ENCODE measurements around the gene CDCA4.
A peak's percentile ranks its signal among the peaks of the same experiment; 100 is the strongest.

CDCA4 gene

GRCh38 chr14:105020815-105021655 is at the start of gene CDCA4:
Gene CDCA4 (minus strand): TSS chr14:105021083. CDS start chr14:105011929, 9,154 bp downstream.
- TF ChIP-seq ZNF274 (IDR thresholded peaks at IDR 0.05; ENCODE audit: low read depth, low read length) = no peak
- H3K4me3 ChIP-seq (ENCODE audit: low read length) = peak within 1 kb of the TSS; percentile 92

GRCh38 chr14:105069871-105070759 is 49.2 kb upstream of the CDCA4 start:
- TF ChIP-seq ZNF274 (IDR thresholded peaks at IDR 0.05; ENCODE audit: low read depth, low read length) = no peak
- peak overlapping the region; percentile 4; the same call in 1 of the 2 replicates for H3K4me3 ChIP-seq (ENCODE audit: low read length)

GRCh38 chr14:105069522-105069870 is 48.6 kb upstream of the CDCA4 start:
- no peak for TF ChIP-seq ZNF274 (IDR thresholded peaks at IDR 0.05; ENCODE audit: low read depth, low read length)
- no peak overlapping the region for H3K4me3 ChIP-seq (ENCODE audit: low read length)

DNA sequence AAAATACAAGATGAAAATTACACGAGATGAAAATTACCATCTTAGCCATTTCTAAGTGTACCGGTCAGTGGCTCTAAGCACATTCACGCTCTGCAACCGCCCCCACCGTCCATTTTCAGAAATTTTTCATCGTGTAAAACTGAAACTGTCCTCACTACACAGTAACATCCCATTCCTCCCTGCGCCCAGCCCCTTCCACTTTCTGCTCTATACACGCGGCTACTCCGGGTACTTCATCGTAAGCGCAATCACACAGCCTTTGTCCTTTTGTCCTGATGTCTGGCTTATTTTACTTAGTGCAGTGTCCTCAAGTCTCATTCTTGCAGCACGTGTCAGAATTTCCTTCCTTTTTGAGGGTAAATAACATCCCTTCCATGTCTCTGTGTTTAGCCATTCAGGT is 47.9 kb upstream of the CDCA4 start:
- no peak overlapping the region for H3K4me3 ChIP-seq (ENCODE audit: low read length)
- TF ChIP-seq ZNF274 (IDR thresholded peaks at IDR 0.05; ENCODE audit: low read depth, low read length) = no peak

GRCh38 chr14:105067969-105068301 is 47.1 kb upstream of the CDCA4 start:
- no peak for TF ChIP-seq ZNF274 (IDR thresholded peaks at IDR 0.05; ENCODE audit: low read depth, low read length)

DNA sequence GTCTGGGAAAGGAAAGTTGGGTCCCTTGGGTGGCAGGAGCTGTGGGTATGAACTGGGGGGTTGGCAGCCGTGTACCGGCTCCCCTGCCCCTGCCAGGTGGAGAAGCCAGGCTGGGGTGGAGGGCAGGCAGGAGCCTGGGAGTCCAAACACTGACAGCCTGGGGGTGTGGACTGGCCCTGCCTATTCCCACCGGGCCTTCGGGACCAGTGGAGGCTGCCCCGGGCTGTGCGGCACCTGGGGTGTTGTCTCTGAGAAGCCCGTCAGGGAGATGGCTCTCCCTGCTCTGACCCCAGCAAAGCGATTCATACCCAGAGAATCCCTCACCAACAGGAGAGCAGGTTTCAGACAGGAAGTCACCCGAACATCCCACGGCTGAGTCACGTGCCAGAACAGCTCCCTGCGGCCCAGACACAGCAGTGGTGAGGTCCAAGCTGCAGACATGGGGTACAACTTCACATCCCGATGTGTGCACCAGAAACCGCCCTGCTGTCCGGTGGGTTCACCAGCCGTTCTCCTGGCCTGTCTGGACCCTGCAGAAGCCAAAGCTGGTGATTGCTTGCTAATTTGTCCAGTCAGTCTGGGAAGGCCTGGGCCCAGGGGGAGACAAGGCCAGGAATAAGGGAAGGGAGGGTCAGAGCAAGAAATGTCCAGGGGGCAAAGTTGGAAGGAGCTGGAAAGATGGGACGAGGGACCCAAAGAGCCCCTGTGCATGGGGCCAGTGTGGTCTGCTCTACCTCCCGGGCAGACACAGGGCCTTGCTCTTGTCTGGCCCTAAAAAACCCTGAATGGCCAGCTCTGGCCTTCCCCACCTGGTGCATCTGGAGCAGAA is 46.5 kb upstream of the CDCA4 start:
- H3K4me3 ChIP-seq (ENCODE audit: low read length) = no peak overlapping the region
- no peak for TF ChIP-seq ZNF274 (IDR thresholded peaks at IDR 0.05; ENCODE audit: low read depth, low read length)

More at GRCh38 chr14:105067969-105068301, 47.1 kb upstream of the CDCA4 start:
- no peak overlapping the region for H3K4me3 ChIP-seq (ENCODE audit: low read length)

GRCh38 chr14:105066240-105067071 is 45.6 kb upstream of the CDCA4 start:
- H3K4me3 ChIP-seq (ENCODE audit: low read length) = peak overlapping the region; percentile 85; the same call in 1 of the 2 replicates
- no peak for TF ChIP-seq ZNF274 (IDR thresholded peaks at IDR 0.05; ENCODE audit: low read depth, low read length)

- H3K4me3 ChIP-seq (ENCODE audit: low read length) = peak within 1 kb of the TSS; percentile 85
- no peak for TF ChIP-seq ZNF274 (IDR thresholded peaks at IDR 0.05; ENCODE audit: low read depth, low read length)
Observed at GRCh38 chr14:105065280-105066228, 44.7 kb upstream of the CDCA4 start, which contains the start of gene GPR132. Gene GPR132 (minus strand): TSS chr14:105065430. CDS start chr14:105055420, 10,010 bp downstream.

DNA sequence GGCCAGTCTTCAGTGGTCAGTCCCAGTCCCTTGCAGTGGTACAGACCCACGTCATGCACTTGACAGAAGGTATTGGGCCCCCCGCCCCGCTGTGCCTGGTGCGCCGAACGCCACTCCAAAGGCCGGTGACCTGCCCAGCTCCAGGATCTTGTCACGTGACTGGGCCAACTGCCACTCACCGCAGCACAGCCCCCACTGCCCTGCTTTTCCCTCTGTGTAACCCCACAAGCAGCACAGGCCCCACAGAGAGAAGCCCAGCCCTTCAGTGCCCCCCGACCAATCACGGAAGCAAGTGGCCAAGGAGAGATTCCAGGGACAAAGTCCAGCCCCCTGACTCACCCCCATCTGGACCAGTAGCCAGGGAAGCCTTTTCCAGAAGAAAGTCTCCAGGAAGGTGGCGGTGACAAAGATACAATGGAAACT is 43.8 kb upstream of the CDCA4 start:
- no peak for TF ChIP-seq ZNF274 (IDR thresholded peaks at IDR 0.05; ENCODE audit: low read depth, low read length)
- H3K4me3 ChIP-seq (ENCODE audit: low read length) = peak overlapping the region; percentile 85

DNA sequence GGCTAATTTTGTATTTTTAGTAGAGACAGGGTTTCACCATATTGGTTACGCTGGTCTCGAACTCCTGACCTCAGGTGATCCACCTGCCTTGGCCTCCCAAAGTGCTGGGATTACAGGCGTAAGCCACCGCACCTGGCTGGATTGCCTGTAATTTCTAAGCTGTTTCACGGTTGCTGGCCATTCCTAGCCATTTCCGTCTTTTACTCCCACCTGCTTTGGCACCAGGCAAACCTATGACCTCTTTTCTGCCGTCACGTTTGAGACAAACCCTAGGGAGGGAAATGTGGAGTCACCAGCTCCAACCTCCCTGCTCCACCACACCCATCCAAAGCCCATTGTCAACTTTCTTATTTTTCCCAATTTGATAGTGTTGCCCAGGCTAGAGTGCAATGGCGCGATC is 43.1 kb upstream of the CDCA4 start:
- H3K4me3 ChIP-seq (ENCODE audit: low read length) = peak overlapping the region; percentile 85
- TF ChIP-seq ZNF274 (IDR thresholded peaks at IDR 0.05; ENCODE audit: low read depth, low read length) = no peak

- peak overlapping the region; percentile 56; the same call in 1 of the 2 replicates for H3K4me3 ChIP-seq (ENCODE audit: low read length)
Observed at GRCh38 chr14:105063506-105063905, 42.6 kb upstream of the CDCA4 start.

- TF ChIP-seq ZNF274 (IDR thresholded peaks at IDR 0.05; ENCODE audit: low read depth, low read length) = no peak
Observed at GRCh38 chr14:105063056-105063455, 42.2 kb upstream of the CDCA4 start.

More at GRCh38 chr14:105063056-105063455, 42.2 kb upstream of the CDCA4 start:
- peak overlapping the region; percentile 56 for H3K4me3 ChIP-seq (ENCODE audit: low read length)
